Neural cell (in vitro differentiated cells): Measurements from ENCODE around the gene CD2BP2. TPM values are rescaled to one million over a fixed set of nuclear protein-coding genes. Genes with fewer than 3 reads are reported as not detected.

ENCODE experiments used
- H2AFZ ChIP-seq: fragments of 200-600, 300-800 bp; sonication (generic), shearing (Covaris generic); 2 replicates; pipeline ENCODE4 v1.6.0; 2014; ENCODE audit warnings: low read depth, mild to moderate bottlenecking, antibody characterized with exemption, low read length, moderate library complexity
- H3F3A ChIP-seq: fragments of 200-600 bp; shearing (Covaris generic); 2 replicates; pipeline ENCODE4 v1.6.1; 2016; ENCODE audit warnings: mild to moderate bottlenecking, moderate library complexity, mixed read lengths, antibody characterized with exemption, low read length; ENCODE audit not compliant: insufficient read depth, poor library complexity, severe bottlenecking
- H3K27ac ChIP-seq: fragments of 200-600, 300-800 bp; sonication (generic), shearing (Covaris generic); 2 replicates; pipeline ENCODE4 v1.5.1; 2014; ENCODE audit warnings: mild to moderate bottlenecking, low read length, moderate library complexity
- H3K27me3 ChIP-seq: fragments of 300-800, 200-600 bp; sonication (generic), shearing (Covaris generic); 2 replicates; pipeline ENCODE4 v1.6.0; 2014; ENCODE audit warnings: mild to moderate bottlenecking, low read depth, low read length, moderate library complexity; ENCODE audit not compliant: insufficient read depth
- H3K36me3 ChIP-seq: fragments of 300-800, 200-600 bp; sonication (generic), shearing (Covaris generic); 2 replicates; pipeline ENCODE4 v1.5.1; 2014; ENCODE audit warnings: mild to moderate bottlenecking, antibody characterized with exemption, low read length, moderate library complexity; ENCODE audit not compliant: insufficient read depth
- H3K4me2 ChIP-seq: fragments of 300-800, 200-600 bp; sonication (generic), shearing (Covaris generic); 2 replicates; pipeline ENCODE4 v1.6.0; 2014; ENCODE audit warnings: mild to moderate bottlenecking, low read length
- H3K4me3 ChIP-seq: fragments of 300-800, 200-600 bp; sonication (generic), shearing (Covaris generic); 2 replicates; pipeline ENCODE4 v1.5.1; 2014; ENCODE audit warnings: mild to moderate bottlenecking, low read length, moderate library complexity
- H3K79me2 ChIP-seq: fragments of 200-600 bp; shearing (Covaris generic); replicated peaks from 2 replicates; pipeline ENCODE4 v1.6.0; 2014; ENCODE audit warnings: mild to moderate bottlenecking, low read length, moderate library complexity; ENCODE audit not compliant: insufficient read depth
- H3K9ac ChIP-seq: fragments of 300-800, 200-600 bp; sonication (generic), shearing (Covaris generic); 2 replicates; pipeline ENCODE4 v1.6.1; 2016; ENCODE audit warnings: mild to moderate bottlenecking, low read length, mixed read lengths
- H3K9me2 ChIP-seq: fragments of 200-600 bp; shearing (Covaris generic); 2 replicates; pipeline ENCODE4 v1.6.1; 2016; ENCODE audit warnings: mild to moderate bottlenecking, low read length, mixed read lengths; ENCODE audit not compliant: insufficient read depth
- H3K9me3 ChIP-seq: fragments of 200-600, 300-800 bp; sonication (generic), shearing (Covaris generic); 2 replicates; pipeline ENCODE4 v1.6.1; 2016; ENCODE audit warnings: mild to moderate bottlenecking, mixed run types, low read length, moderate library complexity, mixed read lengths
- H4K20me1 ChIP-seq: fragments of 200-600 bp; shearing (Covaris generic); 2 replicates; pipeline ENCODE4 v1.6.1; 2016; ENCODE audit warnings: mild to moderate bottlenecking, mixed run types; ENCODE audit not compliant: insufficient read depth
- CTCF ChIP-seq: fragments of 450-650 bp; IDR thresholded peaks from 2 replicates; pipeline ENCODE4 v1.5.1; 2014; ENCODE audit warnings: antibody characterized with exemption, mild to moderate bottlenecking, moderate library complexity; ENCODE audit not compliant: poor library complexity, severe bottlenecking
- EP300 ChIP-seq: fragments of 450-650 bp; conservative IDR thresholded peaks from 2 replicates; pipeline ENCODE4 v1.6.1; 2014; ENCODE audit warnings: antibody characterized with exemption, mild to moderate bottlenecking, moderate library complexity; ENCODE audit not compliant: poor library complexity, severe bottlenecking
- EZH2 ChIP-seq: fragments of 200-600, 300-800 bp; shearing (Covaris generic), sonication (generic); IDR thresholded peaks from 2 replicates; pipeline ENCODE4 v1.6.1; 2014; ENCODE audit warnings: antibody characterized with exemption, low read length, borderline replicate concordance, mild to moderate bottlenecking; ENCODE audit not compliant: insufficient read depth, poor library complexity, severe bottlenecking
- MXI1 ChIP-seq: fragments of 450-650 bp; conservative IDR thresholded peaks from 2 replicates; pipeline ENCODE4 v1.6.1; 2014; ENCODE audit warnings: antibody characterized with exemption, mild to moderate bottlenecking; ENCODE audit not compliant: poor library complexity, severe bottlenecking
- POLR2AphosphoS5 ChIP-seq: IDR thresholded peaks from 2 replicates; pipeline ENCODE4 v1.6.1; 2012
- RAD21 ChIP-seq: fragments of 450-650 bp; conservative IDR thresholded peaks from 2 replicates; pipeline ENCODE4 v1.6.1; 2014; ENCODE audit warnings: antibody characterized with exemption, mild to moderate bottlenecking, moderate library complexity
- REST ChIP-seq: IDR thresholded peaks from 2 replicates; pipeline ENCODE4 v1.6.1; 2012; ENCODE audit warnings: borderline replicate concordance
- SMC3 ChIP-seq: fragments of 450-650 bp; conservative IDR thresholded peaks from 2 replicates; pipeline ENCODE4 v1.6.1; 2014; ENCODE audit warnings: antibody characterized with exemption, mild to moderate bottlenecking, moderate library complexity; ENCODE audit not compliant: poor library complexity
- TAF1 ChIP-seq: IDR thresholded peaks from 2 replicates; pipeline ENCODE4 v1.6.1; 2012; ENCODE audit warnings: low read depth
- polyA plus RNA-seq: library from polyadenylated mRNA; depleted of rRNA; stranded (reverse); fragments of >200 nt; gene quantifications from 2 replicates; pipeline ENCODE4 v1.2.3, GENCODE V29; 2014

The CD2BP2 gene
- polyA plus RNA-seq, 1 donor from 2014 or later = 76.3 TPM

DNA sequence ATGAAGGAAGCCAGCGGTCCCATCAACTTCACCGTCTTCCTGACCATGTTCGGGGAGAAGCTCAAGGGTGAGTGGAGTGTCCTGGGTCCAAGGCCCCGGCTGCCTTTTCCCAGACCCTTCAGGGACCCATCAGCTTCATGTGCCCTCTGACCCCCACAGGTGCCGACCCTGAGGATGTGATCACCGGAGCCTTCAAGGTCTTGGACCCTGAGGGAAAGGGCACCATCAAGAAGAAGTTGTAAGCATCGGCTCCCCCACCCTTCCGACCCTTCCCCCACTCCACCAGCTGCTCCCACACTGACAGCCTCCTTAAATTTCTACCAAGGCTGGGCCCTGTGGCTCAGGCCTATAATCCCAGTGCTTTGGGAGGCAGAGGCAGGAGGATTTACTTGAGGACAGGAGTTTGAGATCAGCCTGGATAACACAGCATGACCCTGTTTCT, 21.4 kb upstream of the CD2BP2 start:
- H4K20me1 ChIP-seq = no peaks in the 10 kb centered on the region
- H3K27me3 ChIP-seq = no peaks in the 10 kb centered on the region
- H3K79me2 ChIP-seq = peaks cover 5% of the 10 kb centered on the region
- H3K9me3 ChIP-seq = no peaks in the 10 kb centered on the region
- no peak overlapping the region for H3K27ac ChIP-seq
- H3K9me2 ChIP-seq = no peaks in the 10 kb centered on the region
- H3F3A ChIP-seq = no peaks in the 10 kb centered on the region
- no peak overlapping the region for H2AFZ ChIP-seq
- no peak overlapping the region for H3K9ac ChIP-seq
- no peak overlapping the region for H3K4me3 ChIP-seq
- no peak overlapping the region for H3K4me2 ChIP-seq
- no peaks in the 10 kb centered on the region for H3K36me3 ChIP-seq
- TF ChIP-seq REST (no peak), TAF1 (no peak), MXI1 (no peak), EP300 (no peak), CTCF (no peak), RAD21 (no peak), POLR2AphosphoS5 (no peak), SMC3 (no peak), EZH2 (no peak)

DNA sequence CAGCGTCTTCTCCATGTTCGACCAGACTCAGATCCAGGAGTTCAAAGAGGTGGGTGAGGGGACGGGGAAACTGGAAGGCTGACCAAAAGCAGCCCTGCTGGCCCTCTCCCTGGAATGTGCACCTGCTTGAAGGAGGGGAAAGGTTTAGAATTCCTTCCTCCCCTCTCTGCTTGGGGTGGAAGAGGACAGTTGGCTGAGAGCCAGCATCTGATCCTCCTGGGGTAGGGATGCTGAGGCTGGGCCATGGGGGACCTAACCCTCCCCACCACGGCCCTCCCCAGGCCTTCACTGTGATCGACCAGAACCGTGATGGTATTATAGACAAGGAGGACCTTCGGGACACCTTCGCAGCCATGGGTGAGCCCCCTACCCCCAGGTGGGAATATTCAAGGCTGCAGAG, 20.8 kb upstream of the CD2BP2 start:
- Histone ChIP-seq H4K20me1 (no peaks in the 10 kb centered on the region), H3F3A (no peaks in the 10 kb centered on the region), H2AFZ (no peak overlapping the region), H3K9me2 (no peaks in the 10 kb centered on the region), H3K27ac (no peak overlapping the region), H3K4me3 (no peak overlapping the region), H3K36me3 (no peaks in the 10 kb centered on the region), H3K9me3 (no peaks in the 10 kb centered on the region), H3K4me2 (no peak overlapping the region), H3K27me3 (no peaks in the 10 kb centered on the region), H3K79me2 (peaks cover 5% of the 10 kb centered on the region), H3K9ac (no peak overlapping the region)
- no peak for TF ChIP-seq SMC3
- no peak for TF ChIP-seq MXI1
- TF ChIP-seq POLR2AphosphoS5 = no peak
- no peak for TF ChIP-seq REST
- no peak for TF ChIP-seq EP300
